ENCODE results near the gene BRD7.

BRD7 gene

GRCh38 chr16:50324345-50324744 is 44.4 kb downstream of the BRD7 start:
- Mint-ChIP-seq H3K9me3 (no peaks in the 10 kb centered on the region), H3K27me3 (no peaks in the 10 kb centered on the region), H3K4me3 (peak overlapping the region; percentile 64), H3K4me1 (peaks cover 48% of the 10 kb centered on the region), H3K36me3 (peaks cover 13% of the 10 kb centered on the region), H3K27ac (peak overlapping the region; percentile 95)

- peaks cover 14% of the 10 kb centered on the region for H3K36me3 Mint-ChIP-seq
- no peaks in the 10 kb centered on the region for H3K9me3 Mint-ChIP-seq
- H3K4me1 Mint-ChIP-seq = peaks cover 47% of the 10 kb centered on the region
- H3K4me3 Mint-ChIP-seq = peak overlapping the region; percentile 24
- H3K27ac Mint-ChIP-seq = peak overlapping the region; percentile 95
- no peaks in the 10 kb centered on the region for H3K27me3 Mint-ChIP-seq
These were observed 45.3 kb downstream of the BRD7 start for GRCh38 chr16:50323335-50324011.

- Mint-ChIP-seq H3K4me1 (peaks cover 44% of the 10 kb centered on the region), H3K27me3 (no peaks in the 10 kb centered on the region), H3K36me3 (peaks cover 18% of the 10 kb centered on the region), H3K27ac (no peak overlapping the region), H3K9me3 (no peaks in the 10 kb centered on the region), H3K4me3 (no peak overlapping the region)
These were observed 46.5 kb downstream of the BRD7 start for GRCh38 chr16:50322333-50322732.

GRCh38 chr16:50320310-50320709 is 48.5 kb downstream of the BRD7 start:
- H3K4me3 Mint-ChIP-seq = no peak overlapping the region
- peaks cover 27% of the 10 kb centered on the region for H3K4me1 Mint-ChIP-seq
- no peaks in the 10 kb centered on the region for H3K9me3 Mint-ChIP-seq
- no peaks in the 10 kb centered on the region for H3K27me3 Mint-ChIP-seq
- H3K27ac Mint-ChIP-seq = no peak overlapping the region
- peaks cover 18% of the 10 kb centered on the region for H3K36me3 Mint-ChIP-seq

- H3K4me3 Mint-ChIP-seq = no peak overlapping the region
- H3K9me3 Mint-ChIP-seq = no peaks in the 10 kb centered on the region
- peak overlapping the region; percentile 65 for H3K27ac Mint-ChIP-seq
- peaks cover 18% of the 10 kb centered on the region for H3K4me1 Mint-ChIP-seq
- peaks cover 12% of the 10 kb centered on the region for H3K36me3 Mint-ChIP-seq
- H3K27me3 Mint-ChIP-seq = no peaks in the 10 kb centered on the region
These were observed 49.8 kb downstream of the BRD7 start for GRCh38 chr16:50318796-50319578.

GRCh38 chr16:50316848-50317630 is 51.7 kb downstream of the BRD7 start:
- peaks cover 10% of the 10 kb centered on the region for H3K36me3 Mint-ChIP-seq

GRCh38 chr16:50316102-50316847 is 52.5 kb downstream of the BRD7 start:
- Mint-ChIP-seq H3K9me3 (no peaks in the 10 kb centered on the region), H3K4me1 (peaks cover 23% of the 10 kb centered on the region), H3K27me3 (no peaks in the 10 kb centered on the region), H3K27ac (no peak overlapping the region), H3K4me3 (no peak overlapping the region), H3K36me3 (peaks cover 8% of the 10 kb centered on the region)

More at GRCh38 chr16:50316848-50317630, 51.7 kb downstream of the BRD7 start:
- Mint-ChIP-seq H3K4me3 (no peak overlapping the region), H3K27me3 (no peaks in the 10 kb centered on the region), H3K27ac (no peak overlapping the region), H3K9me3 (no peaks in the 10 kb centered on the region), H3K4me1 (peaks cover 23% of the 10 kb centered on the region)

- H3K36me3 Mint-ChIP-seq = peaks cover 8% of the 10 kb centered on the region
- H3K9me3 Mint-ChIP-seq = no peaks in the 10 kb centered on the region
- H3K4me1 Mint-ChIP-seq = peaks cover 23% of the 10 kb centered on the region
- peak overlapping the region; percentile 72 for H3K27ac Mint-ChIP-seq
- no peaks in the 10 kb centered on the region for H3K27me3 Mint-ChIP-seq
- no peak overlapping the region for H3K4me3 Mint-ChIP-seq
These were observed 53.3 kb downstream of the BRD7 start for GRCh38 chr16:50315346-50315997.

- H3K27me3 Mint-ChIP-seq = no peaks in the 10 kb centered on the region
- peak overlapping the region; percentile 72 for H3K27ac Mint-ChIP-seq
- peaks cover 10% of the 10 kb centered on the region for H3K36me3 Mint-ChIP-seq
- peaks cover 30% of the 10 kb centered on the region for H3K4me1 Mint-ChIP-seq
- no peak overlapping the region for H3K4me3 Mint-ChIP-seq
- no peaks in the 10 kb centered on the region for H3K9me3 Mint-ChIP-seq
These were observed 54.1 kb downstream of the BRD7 start for GRCh38 chr16:50314665-50315064.

GRCh38 chr16:50313596-50314478 is 55.0 kb downstream of the BRD7 start:
- Mint-ChIP-seq H3K4me1 (peaks cover 30% of the 10 kb centered on the region), H3K36me3 (peaks cover 10% of the 10 kb centered on the region), H3K27me3 (no peaks in the 10 kb centered on the region)

GRCh38 chr16:50311891-50312501 is 56.8 kb downstream of the BRD7 start:
- Mint-ChIP-seq H3K27ac (no peak overlapping the region), H3K27me3 (no peaks in the 10 kb centered on the region), H3K36me3 (peaks cover 4% of the 10 kb centered on the region), H3K4me3 (no peak overlapping the region), H3K9me3 (no peaks in the 10 kb centered on the region), H3K4me1 (peaks cover 21% of the 10 kb centered on the region)

More at GRCh38 chr16:50313596-50314478, 55.0 kb downstream of the BRD7 start:
- Mint-ChIP-seq H3K9me3 (no peaks in the 10 kb centered on the region), H3K27ac (peak overlapping the region; percentile 76), H3K4me3 (peak overlapping the region; percentile 57)

- no peaks in the 10 kb centered on the region for H3K27me3 Mint-ChIP-seq
- peaks cover 4% of the 10 kb centered on the region for H3K36me3 Mint-ChIP-seq
- no peak overlapping the region for H3K27ac Mint-ChIP-seq
These were observed 57.7 kb downstream of the BRD7 start for GRCh38 chr16:50311134-50311528.

GRCh38 chr16:50310308-50311133 is 58.3 kb downstream of the BRD7 start:
- no peaks in the 10 kb centered on the region for H3K9me3 Mint-ChIP-seq
- H3K27ac Mint-ChIP-seq = peak overlapping the region; percentile 71
- H3K36me3 Mint-ChIP-seq = peaks cover 4% of the 10 kb centered on the region
- peaks cover 21% of the 10 kb centered on the region for H3K4me1 Mint-ChIP-seq
- no peak overlapping the region for H3K4me3 Mint-ChIP-seq
- no peaks in the 10 kb centered on the region for H3K27me3 Mint-ChIP-seq

More at GRCh38 chr16:50311134-50311528, 57.7 kb downstream of the BRD7 start:
- peaks cover 21% of the 10 kb centered on the region for H3K4me1 Mint-ChIP-seq
- no peaks in the 10 kb centered on the region for H3K9me3 Mint-ChIP-seq
- no peak overlapping the region for H3K4me3 Mint-ChIP-seq

Data from activated naive CD4-positive, alpha-beta T cell treated with anti-CD3 and anti-CD28 coated beads, Interleukin-2, amount 50 U/mL, for 24 hours (primary cell).